DND-41 (cell line): Measurements from ENCODE around the gene RNPEPL1.

Experiments used
- ATAC-seq: fragments of 200-7000 bp; cut with Tn5 transposase; 3 replicates; pipeline ENCODE4 v1.9.1; 2021; ENCODE audit warnings: low read depth; ENCODE audit not compliant: insufficient read depth
- DNase-seq: peaks from one replicate; pipeline ENCODE4 v3.0.0-alpha.2; 2020
- H2AFZ ChIP-seq: 2 replicates; pipeline ENCODE4 v1.6.0; 2012; ENCODE audit warnings: low read depth, low read length
- H3K27ac ChIP-seq: 2 replicates; pipeline ENCODE4 v1.5.1; 2012; ENCODE audit warnings: low read length, inconsistent platforms
- H3K27me3 ChIP-seq: fragments of 200-600 bp; sonication (generic); 2 replicates; pipeline ENCODE4 v1.6.0; 2012; ENCODE audit warnings: low read length, mild to moderate bottlenecking, inconsistent platforms; ENCODE audit not compliant: insufficient read depth, poor library complexity
- H3K36me3 ChIP-seq: 2 replicates; pipeline ENCODE4 v1.5.1; 2012; ENCODE audit warnings: low read length, inconsistent platforms; ENCODE audit not compliant: insufficient read depth
- H3K4me1 ChIP-seq: 2 replicates; pipeline ENCODE4 v1.5.1; 2012; ENCODE audit warnings: mild to moderate bottlenecking, low read length; ENCODE audit not compliant: insufficient read depth
- H3K4me2 ChIP-seq: 2 replicates; pipeline ENCODE4 v1.6.0; 2012; ENCODE audit warnings: mild to moderate bottlenecking, moderate library complexity, low read length, inconsistent platforms; ENCODE audit not compliant: insufficient read depth
- H3K4me3 ChIP-seq, 2 experiments: fragments of 200-600 bp in 1 of 2; shearing (Covaris generic) in 1 of 2; 2 replicates each; pipeline ENCODE4 v1.5.1; 2012 to 2016; ENCODE audit warnings: inconsistent platforms in 2 of 2, low read length in 2 of 2, mild to moderate bottlenecking in 2 of 2, low read depth in 1 of 2, moderate library complexity in 1 of 2
- H3K79me2 ChIP-seq: 2 replicates; pipeline ENCODE4 v1.6.0; 2012; ENCODE audit warnings: low read length, inconsistent platforms; ENCODE audit not compliant: insufficient read depth
- H3K9ac ChIP-seq: 2 replicates; pipeline ENCODE4 v1.6.0; 2012; ENCODE audit warnings: low read depth, mild to moderate bottlenecking, inconsistent platforms, low read length, moderate library complexity
- H3K9me3 ChIP-seq: 2 replicates; pipeline ENCODE4 v1.5.1; 2012; ENCODE audit warnings: low read length, moderate library complexity, mild to moderate bottlenecking, inconsistent platforms; ENCODE audit not compliant: insufficient read depth, severe bottlenecking
- H4K20me1 ChIP-seq: 2 replicates; pipeline ENCODE4 v1.6.0; 2012; ENCODE audit warnings: low read length; ENCODE audit not compliant: insufficient read depth
- EZH2 ChIP-seq: IDR thresholded peaks from 3 replicates; pipeline ENCODE4 v1.6.1; 2012; ENCODE audit warnings: borderline replicate concordance, low read depth, mild to moderate bottlenecking, moderate library complexity, low read length, inconsistent platforms; ENCODE audit not compliant: severe bottlenecking
- TF ChIP-seq, protein P1 (sequence below): IDR thresholded peaks from 2 replicates; pipeline ENCODE4 v1.5.1; 2012; ENCODE audit warnings: borderline replicate concordance, low read length, moderate library complexity, mild to moderate bottlenecking; ENCODE audit not compliant: poor library complexity, severe bottlenecking; ENCODE audit errors: extremely low read depth

Gene RNPEPL1

DNA sequence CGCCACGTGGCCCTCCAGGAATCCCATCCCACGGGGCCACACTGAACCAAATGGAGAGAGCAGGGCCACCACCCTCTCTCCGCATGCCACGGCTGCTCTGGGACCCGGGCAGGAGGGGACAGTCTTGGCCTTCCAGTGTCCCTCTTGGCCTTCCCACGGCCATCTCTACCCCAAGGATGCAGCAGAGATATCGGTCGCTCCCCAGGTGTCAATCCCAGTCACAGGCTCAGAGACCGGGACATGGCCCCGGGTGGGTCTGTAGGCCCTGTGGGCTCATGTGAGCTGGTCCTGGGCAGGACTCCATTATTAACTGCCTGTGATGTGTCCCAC lies 33.5 kb downstream of the RNPEPL1 start:
- TF ChIP-seq, protein P1, sequence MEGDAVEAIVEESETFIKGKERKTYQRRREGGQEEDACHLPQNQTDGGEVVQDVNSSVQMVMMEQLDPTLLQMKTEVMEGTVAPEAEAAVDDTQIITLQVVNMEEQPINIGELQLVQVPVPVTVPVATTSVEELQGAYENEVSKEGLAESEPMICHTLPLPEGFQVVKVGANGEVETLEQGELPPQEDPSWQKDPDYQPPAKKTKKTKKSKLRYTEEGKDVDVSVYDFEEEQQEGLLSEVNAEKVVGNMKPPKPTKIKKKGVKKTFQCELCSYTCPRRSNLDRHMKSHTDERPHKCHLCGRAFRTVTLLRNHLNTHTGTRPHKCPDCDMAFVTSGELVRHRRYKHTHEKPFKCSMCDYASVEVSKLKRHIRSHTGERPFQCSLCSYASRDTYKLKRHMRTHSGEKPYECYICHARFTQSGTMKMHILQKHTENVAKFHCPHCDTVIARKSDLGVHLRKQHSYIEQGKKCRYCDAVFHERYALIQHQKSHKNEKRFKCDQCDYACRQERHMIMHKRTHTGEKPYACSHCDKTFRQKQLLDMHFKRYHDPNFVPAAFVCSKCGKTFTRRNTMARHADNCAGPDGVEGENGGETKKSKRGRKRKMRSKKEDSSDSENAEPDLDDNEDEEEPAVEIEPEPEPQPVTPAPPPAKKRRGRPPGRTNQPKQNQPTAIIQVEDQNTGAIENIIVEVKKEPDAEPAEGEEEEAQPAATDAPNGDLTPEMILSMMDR: no peak
- no peak for TF ChIP-seq EZH2
- Histone ChIP-seq H3K79me2 (no peaks in the 10 kb centered on the region), H3K4me1 (no peaks in the 10 kb centered on the region)

DNA sequence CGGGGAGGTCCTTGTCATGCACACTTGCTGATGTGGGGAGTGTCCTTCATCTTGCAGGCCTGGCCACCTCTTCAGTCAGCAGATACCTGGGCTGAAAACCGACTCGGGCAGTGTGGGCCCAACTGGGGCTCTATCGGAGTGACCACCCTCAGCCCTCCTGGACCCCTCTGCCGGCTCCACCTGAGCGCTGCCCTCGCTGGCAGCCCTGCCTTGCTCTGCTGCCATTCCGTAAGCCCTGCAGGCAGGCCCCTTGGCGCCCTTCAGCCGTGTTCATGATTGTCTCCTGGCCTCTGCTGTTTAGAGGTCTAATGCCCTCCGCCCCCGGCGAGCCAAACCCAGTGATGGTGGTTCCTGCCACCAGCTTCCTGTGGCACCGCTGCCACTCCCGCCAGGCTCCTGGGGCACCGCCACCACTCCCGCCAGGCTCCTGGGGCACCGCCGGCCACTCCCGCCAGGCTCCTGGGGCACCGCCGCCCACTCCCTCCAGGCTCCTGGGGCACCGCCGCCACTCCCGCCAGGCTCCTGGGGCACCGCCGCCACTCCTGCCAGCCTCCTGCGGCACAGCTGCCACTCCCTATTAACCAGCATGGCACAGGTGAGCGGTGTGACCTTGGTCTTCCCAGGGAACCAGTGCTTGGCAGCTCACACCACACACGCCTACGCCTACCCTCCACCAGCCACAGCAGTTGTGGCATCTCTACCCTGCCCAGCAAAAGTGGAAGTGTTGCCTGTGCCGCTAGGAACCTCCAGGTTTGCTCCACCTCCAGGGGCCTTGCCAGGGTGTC lies 34.2 kb downstream of the RNPEPL1 start:
- Histone ChIP-seq H3K9me3 (no peaks in the 10 kb centered on the region), H3K27me3 (no peaks in the 10 kb centered on the region), H3K79me2 (no peaks in the 10 kb centered on the region), H4K20me1 (peaks cover 11% of the 10 kb centered on the region), H2AFZ (no peak overlapping the region), H3K4me1 (no peaks in the 10 kb centered on the region), H3K9ac (no peak overlapping the region), H3K27ac (no peak overlapping the region), H3K4me3 (no peak overlapping the region), H3K36me3 (peaks cover 24% of the 10 kb centered on the region), H3K4me2 (no peak overlapping the region)
- DNase-seq: no peak
- no peak for TF ChIP-seq EZH2
- TF ChIP-seq, protein P1: no peak
- peak; percentile 13; the same call in 1 of the 3 replicates for ATAC-seq

More for the DNA sequence above, 33.5 kb downstream of the RNPEPL1 start:
- Histone ChIP-seq H3K4me3 (no peak overlapping the region), H3K4me2 (no peak overlapping the region), H3K9me3 (no peaks in the 10 kb centered on the region), H3K36me3 (peaks cover 31% of the 10 kb centered on the region), H2AFZ (no peak overlapping the region), H4K20me1 (peaks cover 18% of the 10 kb centered on the region), H3K27ac (no peak overlapping the region), H3K27me3 (no peaks in the 10 kb centered on the region), H3K9ac (no peak overlapping the region)
- ATAC-seq (no peak), DNase-seq (no peak)

DNA sequence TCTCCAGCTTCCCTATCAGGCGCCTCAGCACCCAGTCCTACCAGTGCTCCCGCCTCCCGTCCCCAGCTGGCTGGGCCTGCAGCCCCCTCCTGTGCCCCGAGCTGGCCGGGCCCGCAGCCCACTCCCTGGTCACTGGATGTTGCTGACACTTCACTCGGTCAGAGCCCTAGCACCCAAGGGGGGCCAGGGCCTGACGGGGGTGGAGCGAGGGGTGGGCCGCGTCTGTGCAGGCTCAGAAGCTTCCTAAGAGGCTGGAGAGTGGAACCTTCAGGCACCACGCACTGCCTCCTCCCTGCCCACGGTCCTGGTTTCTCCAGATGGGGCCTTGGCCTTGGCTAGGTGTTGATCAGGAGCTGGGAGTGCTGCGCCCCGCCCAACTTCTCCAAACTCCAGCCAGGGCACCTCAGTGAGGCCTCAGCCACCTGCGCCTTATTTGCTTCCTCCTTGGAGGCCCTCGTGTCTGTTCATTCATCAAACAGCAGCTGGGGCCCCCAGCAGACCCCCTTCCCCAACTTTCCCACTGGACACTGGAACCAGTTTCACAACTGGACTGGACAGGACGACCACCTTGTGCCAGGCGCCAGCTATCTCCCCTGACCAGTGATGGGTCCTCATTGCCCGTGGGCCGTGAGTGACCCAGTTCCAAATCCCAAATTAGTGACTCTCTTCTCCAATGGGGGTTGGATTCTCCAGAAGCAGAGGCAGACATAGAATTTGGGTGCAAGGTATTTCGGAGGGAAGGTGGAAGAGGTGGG lies 35.0 kb downstream of the RNPEPL1 start:
- Histone ChIP-seq H3K4me2 (no peak overlapping the region), H3K9ac (no peak overlapping the region), H3K4me1 (no peaks in the 10 kb centered on the region), H2AFZ (no peak overlapping the region), H3K79me2 (no peaks in the 10 kb centered on the region), H3K9me3 (no peaks in the 10 kb centered on the region), H3K36me3 (peaks cover 16% of the 10 kb centered on the region), H4K20me1 (peaks cover 4% of the 10 kb centered on the region), H3K27me3 (no peaks in the 10 kb centered on the region), H3K27ac (no peak overlapping the region), H3K4me3 (no peak overlapping the region)
- DNase-seq: no peak
- ATAC-seq: no peak
- TF ChIP-seq EZH2: no peak
- TF ChIP-seq, protein P1: no peak
